ENCODE measurements around the gene CTSH.
"Not testable (repeated sequence)": the region's sequence is repeated elsewhere in the genome, so short reads cannot be mapped to it uniquely, and the experiment has no call there.

Gene CTSH

DNA sequence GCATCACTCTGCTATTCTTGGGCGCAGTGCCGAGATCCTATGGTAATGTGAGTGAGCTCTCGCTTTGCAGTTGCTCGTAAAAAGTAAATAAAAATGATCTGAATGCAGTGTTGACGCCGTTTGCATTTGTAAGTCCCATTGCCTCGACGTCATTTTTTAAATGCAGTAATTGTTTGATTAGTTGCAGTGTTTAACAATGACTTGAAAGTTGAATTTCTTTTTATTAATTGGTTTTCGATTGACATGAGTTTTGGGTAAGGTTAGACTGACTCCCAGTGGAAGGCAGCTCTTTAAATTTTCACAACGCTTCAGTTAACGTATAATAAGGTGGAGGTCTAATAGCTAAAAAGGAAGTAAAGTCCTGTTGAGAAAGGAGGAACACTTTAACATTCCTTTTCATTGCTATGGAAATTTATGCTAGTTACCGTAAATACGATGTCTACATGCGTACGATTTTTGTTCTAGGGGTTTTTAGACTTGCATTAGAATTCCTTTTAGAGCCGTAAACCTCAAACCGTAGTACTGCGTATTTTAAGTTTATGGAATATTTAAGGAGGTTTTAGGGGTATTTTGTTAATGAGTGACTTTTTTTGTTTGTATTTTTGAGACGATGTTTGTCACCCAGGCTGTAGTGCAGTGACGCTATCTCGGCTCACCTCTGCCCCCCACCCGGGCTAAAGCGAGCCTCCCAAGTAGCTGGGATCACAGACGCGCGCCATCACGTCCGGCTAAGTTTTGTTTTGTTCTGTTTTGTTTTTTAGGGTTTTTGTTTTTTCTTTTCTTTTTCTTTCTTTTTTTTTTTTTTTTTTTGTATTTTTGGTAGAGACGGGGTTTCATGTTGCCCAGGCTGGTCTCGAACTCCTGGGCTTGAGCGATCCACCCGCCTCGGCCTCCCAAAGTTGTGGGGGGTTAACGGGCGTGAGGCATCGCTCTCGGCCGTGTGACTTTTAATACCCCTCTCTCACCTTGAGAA, 70.8 kb downstream of the CTSH start:
- H3K9ac ChIP-seq (ENCODE audit: insufficient read length), result peak overlapping the region; percentile 100
- peaks cover 7% of the 10 kb centered on the region; the same call in 1 of the 2 replicates for H3K36me3 ChIP-seq (ENCODE audit: insufficient read depth, low read length)
- peak overlapping the region; percentile 100 for H3K4me3 ChIP-seq
- no peaks in the 10 kb centered on the region for H3K9me3 ChIP-seq (ENCODE audit: low read depth, low read length)
- TF ChIP-seq EZH2 (IDR thresholded peaks at IDR 0.05), result no peak
- TF ChIP-seq FOXP2 (optimal IDR thresholded peaks at IDR 0.05; ENCODE audit: control extremely low read depth, extremely low read length, insufficient read depth), result no peak
- no peak for TF ChIP-seq POLR2AphosphoS5 (IDR thresholded peaks at IDR 0.05; ENCODE audit: borderline replicate concordance, low read depth, low read length)
- peak overlapping the region; percentile 100 for H3K27ac ChIP-seq
- DNase-seq (ENCODE audit: low read depth, low spot score), result no peak

DNA sequence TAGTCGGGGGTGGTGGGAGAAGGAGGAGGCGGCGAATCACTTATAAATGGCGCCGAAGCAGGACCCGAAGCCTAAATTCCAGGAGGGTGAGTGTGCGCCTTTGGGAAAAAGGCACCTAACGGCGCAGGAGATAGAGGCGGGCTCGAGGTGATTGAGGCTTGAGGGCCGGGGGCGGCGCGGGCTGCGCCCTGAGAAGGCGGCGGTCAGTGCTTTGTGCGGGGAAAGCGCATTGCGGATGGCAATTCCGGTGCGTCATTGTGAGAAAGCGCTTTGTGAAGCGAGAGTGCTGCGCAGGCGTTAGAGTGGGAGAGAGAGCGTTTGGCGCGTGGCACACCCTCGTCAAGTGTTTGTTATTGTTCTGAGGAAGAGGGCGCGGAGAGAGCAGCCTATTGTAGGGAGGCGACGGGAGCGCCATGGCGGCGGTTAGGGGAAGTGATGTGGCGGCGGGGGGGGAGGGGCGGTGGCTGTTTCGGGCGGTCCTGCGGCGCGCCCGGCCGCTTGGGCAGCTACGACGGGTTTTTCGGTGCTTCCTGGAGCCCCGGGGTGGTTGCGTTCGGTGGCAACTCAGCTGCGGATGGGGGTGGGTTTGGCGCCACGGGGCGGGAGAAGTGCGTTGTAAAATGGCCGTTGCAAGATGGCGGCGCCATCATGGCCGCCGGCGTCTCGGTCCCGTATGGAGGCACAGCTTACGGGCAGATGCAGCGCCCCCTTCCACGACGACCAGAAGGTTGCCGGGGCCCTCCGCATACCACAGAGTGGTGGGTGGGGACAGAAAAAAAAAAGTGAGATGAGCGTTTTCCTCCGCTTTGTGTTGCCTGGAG, 71.7 kb downstream of the CTSH start:
- H3K9me3 ChIP-seq (ENCODE audit: low read depth, low read length), result no peaks in the 10 kb centered on the region
- peak overlapping the region; percentile 100 for H3K4me3 ChIP-seq
- peak overlapping the region; percentile 100 for H3K27ac ChIP-seq
- H3K36me3 ChIP-seq (ENCODE audit: insufficient read depth, low read length), result peaks cover 1% of the 10 kb centered on the region; the same call in 1 of the 2 replicates
- peak overlapping the region; percentile 100 for H3K9ac ChIP-seq (ENCODE audit: insufficient read length)
- TF ChIP-seq EZH2 (IDR thresholded peaks at IDR 0.05), result no peak
- TF ChIP-seq FOXP2 (optimal IDR thresholded peaks at IDR 0.05; ENCODE audit: control extremely low read depth, extremely low read length, insufficient read depth), result peak; percentile 9
- TF ChIP-seq POLR2AphosphoS5 (IDR thresholded peaks at IDR 0.05; ENCODE audit: borderline replicate concordance, low read depth, low read length), result peak; percentile 59; the same call in 1 of the 2 replicates
- peak; percentile 97 for DNase-seq (ENCODE audit: low read depth, low spot score)

DNA sequence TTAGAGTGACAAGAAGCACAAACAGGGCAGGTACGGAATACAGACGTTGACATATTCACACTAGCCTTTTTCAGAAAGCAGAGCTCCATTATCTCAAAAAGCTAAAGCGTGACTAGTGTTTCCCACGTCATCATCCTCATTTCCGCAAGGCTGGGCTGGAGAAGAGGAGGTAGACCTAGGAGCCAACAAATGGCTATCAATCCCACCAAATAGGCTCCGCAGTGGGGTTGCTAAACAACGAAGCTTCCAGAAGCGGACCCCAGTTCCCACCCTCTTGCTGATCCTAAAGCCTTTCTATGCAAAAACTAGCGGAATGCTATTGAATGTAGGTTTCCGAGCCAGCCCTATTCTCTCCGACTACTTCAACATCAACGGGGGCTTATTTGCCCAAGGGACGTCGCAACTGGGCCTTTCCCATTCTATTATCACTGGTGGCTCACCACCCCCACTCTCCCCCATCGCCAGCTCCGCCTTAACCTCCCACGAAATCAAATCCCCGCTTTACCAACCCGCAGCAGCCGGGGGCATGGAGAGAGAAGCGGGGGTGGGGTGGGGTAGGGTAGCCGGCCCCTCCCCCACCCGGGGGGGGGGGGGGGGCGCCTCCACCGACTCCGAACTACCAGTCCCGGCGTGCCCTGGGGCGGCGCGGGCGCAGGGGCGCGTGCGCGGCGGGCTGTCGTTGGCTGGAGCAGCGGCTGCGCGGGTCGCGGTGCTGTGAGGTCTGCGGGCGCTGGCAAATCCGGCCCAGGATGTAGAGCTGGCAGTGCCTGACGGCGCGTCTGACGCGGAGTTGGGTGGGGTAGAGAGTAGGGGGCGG, 72.5 kb downstream of the CTSH start, which contains the start of gene MORF4L1:
TSS of gene MORF4L1 (plus strand) at position 736 of the 817 bp plus-strand sequence. CDS start 128 bp downstream, outside the sequence.
- TF ChIP-seq EZH2 (IDR thresholded peaks at IDR 0.05) (no peak), POLR2AphosphoS5 (IDR thresholded peaks at IDR 0.05; ENCODE audit: borderline replicate concordance, low read depth, low read length) (no peak), FOXP2 (optimal IDR thresholded peaks at IDR 0.05; ENCODE audit: control extremely low read depth, extremely low read length, insufficient read depth) (peak; percentile 1)
- Histone ChIP-seq H3K27ac (peak within 1 kb of the TSS; percentile 100), H3K36me3 (ENCODE audit: insufficient read depth, low read length) (no peaks in the 10 kb centered on the region; the same call in 1 of the 2 replicates), H3K9ac (ENCODE audit: insufficient read length) (peak within 1 kb of the TSS; percentile 100), H3K9me3 (ENCODE audit: low read depth, low read length) (no peaks in the 10 kb centered on the region), H3K4me3 (peak within 1 kb of the TSS; percentile 100)
- no peak for DNase-seq (ENCODE audit: low read depth, low spot score)

- DNase-seq (ENCODE audit: low read depth, low spot score); H3K4me3 ChIP-seq; H3K9ac ChIP-seq (ENCODE audit: insufficient read length): not testable (repeated sequence)
Observed at GRCh38 chr15:78871483-78872127, 73.2 kb downstream of the CTSH start.

More at GRCh38 chr15:78871483-78872127, 73.2 kb downstream of the CTSH start:
- not testable (repeated sequence) for H3K36me3 ChIP-seq (ENCODE audit: insufficient read depth, low read length); H3K9me3 ChIP-seq (ENCODE audit: low read depth, low read length)
- H3K27ac ChIP-seq, result peak overlapping the region; percentile 82

Measured in SK-N-MC (cell line).